Upper lobe of right lung (tissue), 1 donor: ENCODE measurements around the gene DEFB131B. TPM values are rescaled to one million over a fixed set of nuclear protein-coding genes. Genes with fewer than 3 reads are reported as not detected.
"Not testable (repeated sequence)": the region's sequence is repeated elsewhere in the genome, so short reads cannot be mapped to it uniquely, and the experiment has no call there.

ENCODE experiments used
- ATAC-seq: fragments of 200-7000 bp; cut with Tn5 transposase; one replicate; pipeline ENCODE4 v1.9.1; 2020; ENCODE audit warnings: mild to moderate bottlenecking, moderate library complexity
- DNase-seq: peaks from one replicate; pipeline ENCODE4 v3.0.0-alpha.2; 2020
- H3K27ac ChIP-seq: fragments of 200-600 bp; one replicate; pipeline ENCODE4 v1.8.0; 2022
- H3K27me3 ChIP-seq: fragments of 200-600 bp; one replicate; pipeline ENCODE4 v1.8.0; 2022; ENCODE audit warnings: mild to moderate bottlenecking
- H3K36me3 ChIP-seq: fragments of 200-600 bp; one replicate; pipeline ENCODE4 v1.8.0; 2022
- H3K4me1 ChIP-seq: fragments of 200-600 bp; one replicate; pipeline ENCODE4 v1.8.0; 2022
- H3K4me3 ChIP-seq: fragments of 200-600 bp; one replicate; pipeline ENCODE4 v1.8.0; 2022; ENCODE audit warnings: mild to moderate bottlenecking
- H3K9me3 ChIP-seq: fragments of 200-600 bp; one replicate; pipeline ENCODE4 v1.8.0; 2022
- intact Hi-C: fragments of 100-400 bp; cut with DNase I; formaldehyde crosslinking; loops from one replicate; pipeline ENCODE4 v1.11.0; 2022
- long read RNA-seq: library from polyadenylated mRNA; unstranded; transcript quantifications from one replicate; pipeline ENCODE4 v2.0.0, GENCODE V29; 2021
- total RNA-seq: library from RNA; stranded (reverse); fragmentation: NEBNext Ultra II Directional; extraction: Animal tissue kit (Norgen Biotek cat#: 25700); gene quantifications from one replicate; pipeline ENCODE4 v1.2.1, GENCODE V29; 2021
- TF ChIP-seq, protein P1 (sequence below): fragments of 200-600 bp; IDR thresholded peaks from one replicate; pipeline ENCODE4 v1.8.0; 2022; ENCODE audit warnings: antibody characterized with exemption
- donor health status: DM: no; HTN: yes; CAD: no; lungs with severe emphysema.

The DEFB131B gene, protein sequence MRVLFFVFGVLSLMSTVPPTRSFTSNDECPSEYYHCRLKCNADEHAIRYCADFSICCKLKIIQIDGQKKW
- total RNA-seq, result not detected
- long read RNA-seq, result 0 reads

DNA sequence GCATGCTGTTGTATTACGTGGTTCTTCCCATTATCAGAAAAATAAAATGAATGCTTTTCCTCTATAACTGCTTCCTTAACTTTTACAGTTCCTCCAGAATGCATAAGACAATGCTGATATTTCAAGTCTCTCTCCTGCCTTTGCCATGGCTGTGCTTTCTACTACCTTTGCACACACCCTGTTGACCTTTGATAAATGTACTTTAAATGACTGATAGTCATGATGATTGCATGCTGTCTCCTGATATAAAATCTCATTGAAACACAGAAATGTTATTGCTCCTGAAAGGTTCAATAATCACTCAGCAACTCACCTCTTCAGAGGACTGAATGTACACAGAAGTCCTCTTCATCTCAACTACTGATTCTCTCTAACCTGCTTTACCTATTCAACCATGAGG lies at the start of gene DEFB131B:
TSS of gene DEFB131B (plus strand) at position 395 of the 400 bp plus-strand sequence. CDS start at position 395, 0 bp downstream.
- DNase-seq, intact Hi-C loops, H3K4me1 ChIP-seq, H3K9me3 ChIP-seq, H3K27me3 ChIP-seq, H3K4me3 ChIP-seq, H3K36me3 ChIP-seq, H3K27ac ChIP-seq, ATAC-seq: not testable (repeated sequence)

DNA sequence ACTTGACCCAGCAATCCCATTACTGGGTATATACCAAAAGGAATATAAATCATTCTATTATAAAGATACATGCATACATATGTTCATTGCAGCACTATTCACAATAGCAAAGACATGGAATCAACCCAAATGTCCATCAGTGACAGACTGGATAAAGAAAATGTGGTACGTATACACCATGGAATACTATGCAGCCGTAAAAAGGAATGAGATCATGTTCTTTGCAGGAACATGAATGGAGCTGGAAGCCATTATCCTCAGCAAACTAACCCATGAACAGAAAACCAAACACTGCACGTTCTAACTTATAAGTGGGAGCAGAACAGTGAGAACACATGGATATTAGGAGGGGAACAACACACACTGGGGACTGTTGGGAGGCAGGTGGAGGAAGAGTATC lies 49.0 kb upstream of the DEFB131B start:
- H3K36me3 ChIP-seq, H3K27me3 ChIP-seq, H3K4me1 ChIP-seq, H3K9me3 ChIP-seq, ATAC-seq, DNase-seq, intact Hi-C loops, H3K4me3 ChIP-seq, H3K27ac ChIP-seq: not testable (repeated sequence)

DNA sequence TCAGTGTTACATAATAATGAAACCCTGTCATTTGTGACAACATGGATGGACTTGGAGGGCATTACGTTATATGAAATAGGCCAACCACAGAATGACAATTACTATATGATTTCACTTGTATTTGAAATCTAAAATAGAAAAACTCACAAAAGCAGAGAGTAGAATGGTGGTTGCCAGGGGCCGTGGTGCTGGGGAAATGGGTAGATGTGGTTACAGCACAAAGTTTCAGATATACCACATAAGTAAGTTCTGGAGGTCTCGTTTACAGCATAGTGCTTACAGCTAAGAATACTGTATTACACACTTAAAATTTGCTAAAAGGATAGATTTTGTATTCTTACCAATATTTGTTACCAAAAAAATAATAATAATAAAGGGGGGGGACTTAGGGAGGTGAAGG lies 48.6 kb upstream of the DEFB131B start:
- DNase-seq, ATAC-seq, H3K4me1 ChIP-seq, H3K9me3 ChIP-seq, H3K27ac ChIP-seq, H3K36me3 ChIP-seq, H3K4me3 ChIP-seq, intact Hi-C loops, H3K27me3 ChIP-seq: not testable (repeated sequence)

DNA sequence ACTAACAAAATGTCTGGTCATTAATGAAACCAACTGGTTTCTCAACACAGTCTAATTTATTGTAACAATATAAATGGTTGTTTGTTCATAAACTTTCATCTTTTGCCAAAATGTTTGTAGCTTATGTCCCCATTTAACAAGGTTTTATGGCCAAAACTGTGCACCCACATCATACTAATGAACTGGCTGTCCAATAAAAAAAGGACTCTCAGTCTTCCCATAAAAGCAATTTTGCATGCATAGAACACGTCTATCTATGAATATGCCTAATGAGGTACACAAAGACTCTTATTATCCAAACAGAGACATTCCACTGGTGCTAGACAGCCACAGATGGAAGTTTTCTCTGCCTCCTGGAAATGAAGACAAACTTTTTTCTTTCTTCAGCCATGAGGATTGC lies 45.4 kb upstream of the DEFB131B start, which contains the start of gene DEFB108B:
TSS of gene DEFB108B (plus strand) at position 390 of the 400 bp plus-strand sequence. CDS start at position 390, 0 bp downstream.
- H3K36me3 ChIP-seq, DNase-seq, intact Hi-C loops: not testable (repeated sequence)

DNA sequence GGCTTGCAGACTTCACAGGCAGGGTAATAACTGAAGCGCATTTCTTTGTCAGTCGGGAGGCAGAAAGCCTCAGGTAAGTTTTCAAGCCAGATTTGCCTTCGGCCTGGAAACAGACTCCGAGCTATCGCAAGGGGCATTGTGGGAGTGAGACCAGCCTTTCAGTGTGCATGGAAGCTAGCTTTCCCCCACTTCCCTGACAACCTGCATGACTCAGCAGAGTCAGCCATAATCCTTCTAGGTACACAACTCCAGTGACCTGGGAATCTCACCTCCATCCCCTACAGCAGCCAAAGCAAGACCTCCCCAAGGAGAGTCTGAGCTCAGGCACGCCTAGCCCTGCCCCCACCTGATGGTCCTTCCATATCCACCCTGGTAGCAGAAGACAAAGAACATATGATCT lies 35.5 kb upstream of the DEFB131B start:
- H3K36me3 ChIP-seq, H3K27ac ChIP-seq, H3K27me3 ChIP-seq, DNase-seq, ATAC-seq, H3K4me3 ChIP-seq, H3K4me1 ChIP-seq, H3K9me3 ChIP-seq, intact Hi-C loops: not testable (repeated sequence)

More for the DNA sequence above, 45.4 kb upstream of the DEFB131B start, which contains the start of gene DEFB108B:
- not testable (repeated sequence) for H3K4me3 ChIP-seq, H3K4me1 ChIP-seq, ATAC-seq, H3K27ac ChIP-seq, H3K27me3 ChIP-seq, H3K9me3 ChIP-seq

DNA sequence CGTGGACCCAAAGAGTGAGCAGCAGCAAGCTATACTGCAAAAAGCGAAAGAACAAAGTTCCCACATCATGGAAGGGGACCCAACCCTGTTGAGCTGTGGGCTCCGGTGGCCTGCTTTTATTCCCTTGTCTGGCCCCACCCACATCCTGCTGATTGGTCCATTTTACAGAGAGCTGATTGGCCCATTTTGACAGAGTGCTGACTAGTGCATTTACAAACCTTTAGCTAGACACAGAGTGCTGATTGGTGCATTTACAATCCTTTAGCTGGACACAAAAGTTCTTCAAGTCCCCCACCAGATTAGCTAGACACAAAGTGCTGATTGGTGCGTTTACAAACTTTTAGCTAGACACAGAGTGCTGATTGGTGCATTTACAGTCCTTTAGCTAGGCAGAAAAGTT lies 34.9 kb upstream of the DEFB131B start:
- H3K9me3 ChIP-seq, DNase-seq, H3K27me3 ChIP-seq, H3K27ac ChIP-seq, ATAC-seq, intact Hi-C loops, H3K4me3 ChIP-seq, H3K4me1 ChIP-seq, H3K36me3 ChIP-seq: not testable (repeated sequence)

DNA sequence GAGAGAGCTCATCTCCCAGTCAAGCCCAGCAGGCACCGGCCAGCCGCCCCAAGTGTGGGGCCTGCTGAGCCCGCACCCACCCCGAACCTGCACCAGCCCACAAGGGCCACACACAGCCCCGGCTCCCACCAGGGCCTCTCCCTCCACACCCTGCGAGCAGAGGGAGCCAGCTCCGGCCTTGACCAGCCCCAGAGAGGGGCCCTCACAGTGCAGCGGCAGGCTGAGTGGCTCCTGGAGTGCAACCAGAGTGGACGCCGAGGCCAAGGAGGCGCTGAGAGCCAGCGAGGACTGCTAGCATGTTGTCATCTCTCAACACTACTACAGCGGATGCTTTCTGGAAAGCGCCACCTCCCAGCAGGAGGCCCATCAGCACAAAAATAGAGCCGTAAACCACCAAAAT lies 34.4 kb upstream of the DEFB131B start:
- H3K27me3 ChIP-seq, result no peaks in the 10 kb centered on the region
- H3K27ac ChIP-seq, result no peak overlapping the region
- DNase-seq (peak; percentile 65), ATAC-seq (peak; percentile 23)
- intact Hi-C loops, result no loop called here
- no peaks in the 10 kb centered on the region for H3K4me1 ChIP-seq
- no peaks in the 10 kb centered on the region for H3K9me3 ChIP-seq
- TF ChIP-seq, protein P1, sequence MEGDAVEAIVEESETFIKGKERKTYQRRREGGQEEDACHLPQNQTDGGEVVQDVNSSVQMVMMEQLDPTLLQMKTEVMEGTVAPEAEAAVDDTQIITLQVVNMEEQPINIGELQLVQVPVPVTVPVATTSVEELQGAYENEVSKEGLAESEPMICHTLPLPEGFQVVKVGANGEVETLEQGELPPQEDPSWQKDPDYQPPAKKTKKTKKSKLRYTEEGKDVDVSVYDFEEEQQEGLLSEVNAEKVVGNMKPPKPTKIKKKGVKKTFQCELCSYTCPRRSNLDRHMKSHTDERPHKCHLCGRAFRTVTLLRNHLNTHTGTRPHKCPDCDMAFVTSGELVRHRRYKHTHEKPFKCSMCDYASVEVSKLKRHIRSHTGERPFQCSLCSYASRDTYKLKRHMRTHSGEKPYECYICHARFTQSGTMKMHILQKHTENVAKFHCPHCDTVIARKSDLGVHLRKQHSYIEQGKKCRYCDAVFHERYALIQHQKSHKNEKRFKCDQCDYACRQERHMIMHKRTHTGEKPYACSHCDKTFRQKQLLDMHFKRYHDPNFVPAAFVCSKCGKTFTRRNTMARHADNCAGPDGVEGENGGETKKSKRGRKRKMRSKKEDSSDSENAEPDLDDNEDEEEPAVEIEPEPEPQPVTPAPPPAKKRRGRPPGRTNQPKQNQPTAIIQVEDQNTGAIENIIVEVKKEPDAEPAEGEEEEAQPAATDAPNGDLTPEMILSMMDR, result no peak
- no peak overlapping the region for H3K4me3 ChIP-seq
- H3K36me3 ChIP-seq, result no peaks in the 10 kb centered on the region

DNA sequence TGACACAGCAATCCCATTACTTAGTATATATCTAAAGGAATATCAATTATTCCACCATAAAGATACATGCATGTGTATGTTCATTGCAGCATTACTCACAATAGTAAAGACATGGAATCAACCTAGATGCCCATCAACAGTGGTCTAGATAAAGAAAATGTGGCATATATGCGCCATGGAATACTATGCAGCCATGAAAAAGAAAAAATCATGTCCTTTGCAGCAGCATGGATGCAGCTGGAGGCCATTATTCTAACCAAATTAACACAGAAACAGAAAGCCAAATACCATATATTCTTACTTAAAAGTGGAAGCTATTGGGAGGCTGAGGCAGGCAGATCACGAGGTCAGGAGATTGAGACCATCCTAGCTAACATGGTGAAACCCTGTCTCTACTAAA lies 24.4 kb upstream of the DEFB131B start:
- H3K9me3 ChIP-seq, H3K36me3 ChIP-seq, ATAC-seq, H3K27me3 ChIP-seq, H3K4me1 ChIP-seq, H3K4me3 ChIP-seq, intact Hi-C loops, H3K27ac ChIP-seq, DNase-seq: not testable (repeated sequence)

DNA sequence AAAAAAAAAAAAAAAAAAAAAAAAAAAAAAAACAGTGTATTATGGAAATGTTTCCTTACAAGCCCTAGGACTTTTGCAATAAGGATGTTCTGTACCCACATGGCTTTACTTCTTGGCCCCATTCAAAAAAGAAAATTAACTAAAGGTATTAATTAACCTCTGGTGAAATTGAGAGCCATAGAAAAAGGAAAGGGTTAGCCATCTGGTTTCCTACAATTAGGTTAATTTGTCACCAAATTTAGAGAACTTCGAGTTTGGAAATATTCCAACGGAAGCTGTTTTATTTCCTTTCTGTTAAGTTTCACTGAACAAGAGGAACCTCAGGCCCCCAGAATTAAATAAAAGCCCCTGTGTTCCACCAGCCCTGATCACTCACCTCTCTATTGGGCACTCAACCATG lies 22.4 kb upstream of the DEFB131B start:
- H3K27ac ChIP-seq, ATAC-seq, H3K4me1 ChIP-seq, H3K27me3 ChIP-seq, H3K9me3 ChIP-seq, DNase-seq, H3K4me3 ChIP-seq, H3K36me3 ChIP-seq, intact Hi-C loops: not testable (repeated sequence)

DNA sequence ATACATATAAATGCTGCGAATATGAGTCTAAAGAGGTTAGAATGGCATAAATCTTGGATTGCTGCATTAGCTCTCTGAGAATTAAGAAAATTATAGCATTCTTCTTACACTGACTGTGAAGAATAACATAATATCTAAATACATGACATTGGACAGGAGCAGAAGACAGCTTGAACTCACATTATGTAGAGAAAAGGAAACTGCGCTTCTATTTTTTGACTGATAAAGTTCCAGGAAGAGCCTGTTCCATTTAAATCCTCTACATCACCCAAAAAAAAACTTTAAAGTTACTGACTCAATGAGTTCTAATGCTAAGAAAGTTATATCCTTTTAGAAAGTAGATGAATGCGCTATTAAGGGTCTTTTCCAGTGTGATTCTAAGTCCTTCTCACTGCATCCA lies 17.4 kb upstream of the DEFB131B start:
- intact Hi-C loops, ATAC-seq, H3K36me3 ChIP-seq, H3K27me3 ChIP-seq, DNase-seq, H3K27ac ChIP-seq, H3K9me3 ChIP-seq, H3K4me1 ChIP-seq, H3K4me3 ChIP-seq: not testable (repeated sequence)
